Measurements from ENCODE around the gene TMEM132D.

TMEM132D gene

DNA sequence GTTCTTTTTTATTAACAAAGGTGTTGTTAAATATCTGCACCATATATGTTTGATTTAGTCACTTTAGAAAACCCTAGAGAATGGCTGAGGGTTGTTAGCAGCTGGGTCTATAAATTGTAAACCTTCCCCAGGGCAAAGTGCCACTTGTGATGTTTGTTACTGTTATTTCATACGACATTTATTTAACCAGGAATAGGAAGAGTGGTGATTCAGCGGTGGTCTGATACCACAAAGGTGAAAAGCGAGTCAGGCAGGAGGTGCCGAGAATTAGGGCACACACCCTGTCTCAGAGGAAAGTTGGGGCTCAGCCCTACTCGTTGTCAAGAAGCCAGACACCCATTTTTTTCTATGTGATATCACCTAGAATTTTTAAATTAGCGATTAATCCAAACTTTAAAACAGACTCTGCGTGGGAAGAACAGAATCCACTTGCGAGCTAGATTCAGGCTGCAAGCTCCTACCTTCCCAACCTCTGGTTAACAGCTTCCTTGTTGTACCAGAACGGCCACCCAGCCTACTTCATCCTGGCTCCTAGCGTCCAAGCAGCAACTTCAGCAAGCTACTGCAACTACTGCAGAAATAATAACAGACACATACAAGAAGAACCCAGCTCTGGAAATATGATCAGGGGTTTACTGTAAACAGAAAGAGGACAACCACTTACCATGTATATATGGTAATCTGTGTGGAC, 126.7 kb downstream of the TMEM132D start:
- Histone ChIP-seq H3K36me3 (ENCODE audit: control insufficient read depth in 1 of 2, insufficient read depth in 2 of 2, low read length in 2 of 2) (no peaks in the 10 kb centered on the region), H3K27me3 (ENCODE audit: low read depth, low read length) (no peaks in the 10 kb centered on the region), H3K4me3 (ENCODE audit: low read depth in 1 of 2, low read length in 2 of 2) (no peak overlapping the region), H3K27ac (ENCODE audit: low read length) (no peak overlapping the region), H3K4me1 (ENCODE audit: control insufficient read depth in 1 of 2, insufficient read depth in 2 of 2, low read length in 2 of 2) (peaks cover 0 to 6% of the 10 kb centered on the region in 2 donors), H3K9me3 (ENCODE audit: control insufficient read depth in 1 of 2, low read length in 2 of 2) (peaks cover 0 to 3% of the 10 kb centered on the region in 2 donors)

DNA sequence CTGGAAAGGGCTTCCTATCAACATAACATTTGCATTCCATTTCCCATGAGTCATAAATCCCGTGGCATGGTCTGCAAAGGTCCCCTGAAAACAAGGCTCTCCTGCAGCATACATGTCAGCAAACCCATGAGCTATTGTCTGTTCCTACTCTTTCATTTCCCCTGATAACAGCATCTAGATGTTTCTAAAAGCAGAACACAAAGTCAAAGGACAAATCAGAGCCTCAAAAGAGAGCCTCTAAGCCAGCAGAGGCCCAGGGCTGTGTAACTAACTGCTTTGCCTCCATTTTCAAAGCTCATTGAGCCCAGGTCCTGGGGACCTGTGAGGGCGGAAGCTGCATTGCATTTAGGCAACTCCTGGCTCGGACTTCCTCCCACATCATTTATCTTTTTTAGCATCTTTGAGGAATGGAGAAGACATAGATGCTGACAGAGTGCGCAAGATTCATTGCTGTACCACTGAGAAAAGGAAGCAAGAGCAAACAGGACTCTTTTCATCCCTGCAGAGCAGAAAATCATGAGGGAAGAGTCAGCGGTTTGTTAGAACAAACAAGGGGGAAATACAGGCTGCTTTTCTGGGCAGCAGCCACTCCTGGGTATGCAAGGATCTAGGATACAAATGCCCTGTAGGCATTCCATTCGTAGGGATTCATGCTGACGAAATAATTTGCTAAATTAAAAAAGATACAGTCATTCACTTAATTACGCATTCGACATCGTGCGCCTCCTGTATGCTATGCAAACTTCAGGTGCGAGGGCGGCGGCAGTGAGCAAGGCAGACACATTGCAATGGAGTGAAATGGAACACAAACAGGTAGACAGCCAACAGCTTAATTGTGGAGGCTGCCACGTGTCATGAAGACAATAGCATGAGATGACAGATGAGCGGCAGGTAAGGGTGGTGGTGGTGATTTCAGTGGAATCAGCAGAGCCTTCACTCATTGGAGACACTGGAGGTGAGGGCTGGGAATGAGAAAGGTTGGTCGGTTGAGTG, 131.0 kb downstream of the TMEM132D start:
- peaks cover 0 to 6% of the 10 kb centered on the region in 2 donors for H3K4me1 ChIP-seq (ENCODE audit: control insufficient read depth in 1 of 2, insufficient read depth in 2 of 2, low read length in 2 of 2)
- H3K27ac ChIP-seq (ENCODE audit: low read length), result no peak overlapping the region
- no peak overlapping the region for H3K4me3 ChIP-seq (ENCODE audit: low read depth in 1 of 2, low read length in 2 of 2)
- no peaks in the 10 kb centered on the region for H3K36me3 ChIP-seq (ENCODE audit: control insufficient read depth in 1 of 2, insufficient read depth in 2 of 2, low read length in 2 of 2)
- no peaks in the 10 kb centered on the region for H3K9me3 ChIP-seq (ENCODE audit: control insufficient read depth in 1 of 2, low read length in 2 of 2)
- no peaks in the 10 kb centered on the region for H3K27me3 ChIP-seq (ENCODE audit: low read depth, low read length)

DNA sequence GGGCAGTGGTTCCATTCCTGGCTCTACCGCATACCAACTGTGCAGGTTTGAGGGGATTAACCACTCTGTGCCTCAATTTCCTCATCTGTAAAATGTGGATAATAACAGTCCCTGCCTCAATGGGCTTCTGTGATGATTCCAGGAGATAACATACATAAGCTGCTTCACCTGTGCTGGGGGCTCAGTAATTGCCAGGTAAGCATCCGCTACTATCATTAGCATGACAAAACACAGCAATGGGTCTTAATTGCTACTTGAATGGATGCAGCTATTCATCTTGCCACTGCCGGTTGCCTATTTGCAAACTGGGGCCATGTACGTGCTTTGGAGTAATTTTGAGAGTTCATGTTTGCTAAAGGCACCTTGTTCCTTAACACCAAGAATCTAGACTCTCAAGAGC, 132.6 kb downstream of the TMEM132D start:
- Histone ChIP-seq H3K36me3 (ENCODE audit: control insufficient read depth in 1 of 2, insufficient read depth in 2 of 2, low read length in 2 of 2) (no peaks in the 10 kb centered on the region), H3K27me3 (ENCODE audit: low read depth, low read length) (no peaks in the 10 kb centered on the region), H3K4me3 (ENCODE audit: low read depth in 1 of 2, low read length in 2 of 2) (no peak overlapping the region), H3K27ac (ENCODE audit: low read length) (no peak overlapping the region), H3K4me1 (ENCODE audit: control insufficient read depth in 1 of 2, insufficient read depth in 2 of 2, low read length in 2 of 2) (peaks cover 0 to 6% of the 10 kb centered on the region in 2 donors), H3K9me3 (ENCODE audit: control insufficient read depth in 1 of 2, low read length in 2 of 2) (peaks cover 1 to 4% of the 10 kb centered on the region in 2 donors)

DNA sequence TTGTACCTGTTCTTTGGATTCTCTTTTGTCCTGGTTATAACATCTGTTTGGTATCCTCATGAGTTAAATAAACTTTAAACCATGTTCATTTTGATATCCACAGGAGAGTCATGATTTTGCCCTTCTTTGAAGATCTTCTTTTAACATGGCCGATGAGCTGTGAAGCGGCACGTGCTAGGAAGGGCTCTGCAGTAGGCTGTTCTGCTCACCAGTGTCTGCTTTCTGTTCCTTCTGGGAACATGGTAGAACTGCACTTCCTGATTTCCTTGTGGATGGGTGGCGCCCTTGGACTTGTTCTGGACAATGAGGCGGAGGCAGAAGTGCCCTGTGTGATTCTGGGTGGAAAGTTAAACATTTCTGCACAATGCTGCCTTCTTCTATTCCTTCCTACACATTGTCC, 138.1 kb downstream of the TMEM132D start:
- Histone ChIP-seq H3K4me1 (ENCODE audit: control insufficient read depth in 1 of 2, insufficient read depth in 2 of 2, low read length in 2 of 2) (no peaks in the 10 kb centered on the region), H3K27me3 (ENCODE audit: low read depth, low read length) (no peaks in the 10 kb centered on the region), H3K9me3 (ENCODE audit: control insufficient read depth in 1 of 2, low read length in 2 of 2) (peaks cover 4 to 14% of the 10 kb centered on the region in 2 donors), H3K27ac (ENCODE audit: low read length) (no peak overlapping the region), H3K4me3 (ENCODE audit: low read depth in 1 of 2, low read length in 2 of 2) (no peak overlapping the region), H3K36me3 (ENCODE audit: control insufficient read depth in 1 of 2, insufficient read depth in 2 of 2, low read length in 2 of 2) (no peaks in the 10 kb centered on the region)

DNA sequence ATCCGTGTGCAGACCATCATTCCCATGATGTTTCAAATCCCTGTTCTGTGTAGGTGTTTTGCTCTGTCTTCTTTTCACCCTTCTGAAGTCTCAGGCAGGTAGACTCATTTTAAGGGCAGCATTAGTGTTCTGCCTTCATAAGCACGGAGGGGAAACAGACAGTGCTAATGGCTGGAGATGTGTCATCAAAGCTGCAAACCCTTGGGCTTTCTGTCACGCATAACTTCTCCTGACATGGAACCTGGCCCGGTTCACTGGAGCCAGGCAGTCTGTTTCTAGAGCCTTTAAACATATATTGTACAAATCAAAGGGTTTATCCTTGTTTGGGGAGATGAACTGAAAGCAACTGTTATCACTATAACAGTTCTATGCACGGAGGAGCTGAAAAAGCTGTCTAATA, 141.4 kb downstream of the TMEM132D start:
- H3K27ac ChIP-seq (ENCODE audit: low read length), result no peak overlapping the region
- peaks cover 4 to 14% of the 10 kb centered on the region in 2 donors for H3K9me3 ChIP-seq (ENCODE audit: control insufficient read depth in 1 of 2, low read length in 2 of 2)
- H3K4me1 ChIP-seq (ENCODE audit: control insufficient read depth in 1 of 2, insufficient read depth in 2 of 2, low read length in 2 of 2), result no peaks in the 10 kb centered on the region
- H3K4me3 ChIP-seq (ENCODE audit: low read depth in 1 of 2, low read length in 2 of 2), result no peak overlapping the region
- no peaks in the 10 kb centered on the region for H3K36me3 ChIP-seq (ENCODE audit: control insufficient read depth in 1 of 2, insufficient read depth in 2 of 2, low read length in 2 of 2)
- H3K27me3 ChIP-seq (ENCODE audit: low read depth, low read length), result no peaks in the 10 kb centered on the region

DNA sequence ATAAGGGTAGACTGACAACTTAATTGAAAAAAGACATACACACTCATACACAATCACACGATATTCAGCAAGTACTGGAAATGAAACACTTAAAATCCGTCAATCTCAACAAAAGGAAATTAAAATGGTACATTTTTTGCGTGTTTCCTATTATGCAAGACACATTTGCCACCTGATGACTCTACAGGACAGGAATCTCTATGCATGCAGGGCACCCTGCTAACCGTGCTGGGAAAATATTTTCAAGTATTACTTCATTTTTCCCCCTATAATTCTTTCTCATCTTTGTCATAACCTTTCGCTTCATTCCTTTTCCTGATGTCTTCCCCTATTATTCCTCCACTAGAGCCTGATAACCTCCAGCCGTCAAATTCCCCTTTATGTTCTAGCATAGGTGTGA, 150.2 kb downstream of the TMEM132D start:
- Histone ChIP-seq H3K27ac (ENCODE audit: low read length) (no peak overlapping the region), H3K9me3 (ENCODE audit: control insufficient read depth in 1 of 2, low read length in 2 of 2) (no peaks in the 10 kb centered on the region), H3K27me3 (ENCODE audit: low read depth, low read length) (no peaks in the 10 kb centered on the region), H3K36me3 (ENCODE audit: control insufficient read depth in 1 of 2, insufficient read depth in 2 of 2, low read length in 2 of 2) (no peaks in the 10 kb centered on the region), H3K4me3 (ENCODE audit: low read depth in 1 of 2, low read length in 2 of 2) (no peak overlapping the region), H3K4me1 (ENCODE audit: control insufficient read depth in 1 of 2, insufficient read depth in 2 of 2, low read length in 2 of 2) (no peaks in the 10 kb centered on the region)

DNA sequence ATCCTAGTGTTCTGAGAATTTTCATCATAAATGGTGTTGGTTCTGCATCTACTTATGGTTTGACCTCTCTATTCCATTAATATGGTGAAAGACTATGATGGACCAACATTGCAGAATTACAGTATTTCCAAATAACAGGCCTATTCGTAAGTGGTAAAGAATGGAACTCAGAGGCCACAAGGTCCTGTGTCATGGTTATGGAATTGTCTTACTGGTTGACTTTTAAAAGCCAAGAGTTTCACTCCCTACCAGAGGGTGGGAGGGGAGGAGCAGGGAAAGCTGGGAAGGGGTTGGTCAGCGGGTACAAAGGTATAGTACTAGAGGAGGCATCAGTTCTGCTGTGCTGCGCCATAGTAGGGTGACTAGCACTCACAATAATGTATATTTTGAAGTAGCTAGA, 153.4 kb downstream of the TMEM132D start:
- Histone ChIP-seq H3K9me3 (ENCODE audit: control insufficient read depth in 1 of 2, low read length in 2 of 2) (no peaks in the 10 kb centered on the region), H3K36me3 (ENCODE audit: control insufficient read depth in 1 of 2, insufficient read depth in 2 of 2, low read length in 2 of 2) (no peaks in the 10 kb centered on the region), H3K27ac (ENCODE audit: low read length) (no peak overlapping the region), H3K4me3 (ENCODE audit: low read depth in 1 of 2, low read length in 2 of 2) (no peak overlapping the region), H3K4me1 (ENCODE audit: control insufficient read depth in 1 of 2, insufficient read depth in 2 of 2, low read length in 2 of 2) (no peaks in the 10 kb centered on the region), H3K27me3 (ENCODE audit: low read depth, low read length) (no peaks in the 10 kb centered on the region)

DNA sequence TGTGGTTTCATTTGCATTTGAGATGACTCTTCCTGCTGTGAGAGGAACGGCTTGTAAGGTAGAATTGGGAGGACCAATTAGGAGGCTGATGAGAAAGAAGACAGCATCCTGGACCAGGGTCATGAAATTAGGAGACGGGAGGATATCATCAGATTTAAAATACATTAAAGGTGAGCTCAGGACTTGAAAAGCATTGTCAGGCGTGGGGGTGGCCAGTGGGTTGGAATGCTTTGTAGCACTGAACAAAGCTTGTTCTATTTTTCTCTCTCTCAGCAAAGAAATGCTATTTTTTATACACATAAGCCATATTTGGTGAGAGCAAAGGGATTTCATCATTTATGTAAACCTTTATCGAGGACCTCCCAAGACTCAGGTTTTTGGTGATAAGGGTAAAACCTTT, 157.5 kb downstream of the TMEM132D start:
- Histone ChIP-seq H3K27ac (ENCODE audit: low read length) (no peak overlapping the region), H3K4me3 (ENCODE audit: low read depth in 1 of 2, low read length in 2 of 2) (no peak overlapping the region), H3K9me3 (ENCODE audit: control insufficient read depth in 1 of 2, low read length in 2 of 2) (peaks cover 0 to 4% of the 10 kb centered on the region in 2 donors)

DNA sequence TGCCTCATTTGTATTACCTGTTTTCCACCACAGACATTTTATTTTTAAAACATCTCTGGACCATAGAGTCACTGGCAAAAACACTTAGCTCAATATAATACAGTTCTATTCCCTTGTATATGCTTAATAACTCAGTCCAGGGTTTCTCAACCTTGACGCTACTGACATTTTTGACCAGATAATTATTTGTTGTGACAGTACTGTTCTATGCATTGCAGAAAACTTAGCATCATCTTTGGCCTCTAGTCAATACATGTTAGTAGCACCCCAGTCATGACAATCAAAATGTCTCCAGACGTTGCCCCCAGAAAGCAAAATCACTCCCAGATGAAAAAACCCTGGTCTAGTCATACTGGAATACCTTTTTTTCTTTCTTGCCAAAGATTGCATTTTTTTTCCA, 174.7 kb downstream of the TMEM132D start:
- Histone ChIP-seq H3K27me3 (ENCODE audit: low read depth, low read length) (no peaks in the 10 kb centered on the region), H3K4me3 (ENCODE audit: low read depth in 1 of 2, low read length in 2 of 2) (no peak overlapping the region), H3K4me1 (ENCODE audit: control insufficient read depth in 1 of 2, insufficient read depth in 2 of 2, low read length in 2 of 2) (no peaks in the 10 kb centered on the region), H3K27ac (ENCODE audit: low read length) (no peak overlapping the region), H3K9me3 (ENCODE audit: control insufficient read depth in 1 of 2, low read length in 2 of 2) (peaks cover 4 to 11% of the 10 kb centered on the region in 2 donors), H3K36me3 (ENCODE audit: control insufficient read depth in 1 of 2, insufficient read depth in 2 of 2, low read length in 2 of 2) (no peaks in the 10 kb centered on the region)

More for the DNA sequence above, 157.5 kb downstream of the TMEM132D start:
- Histone ChIP-seq H3K27me3 (ENCODE audit: low read depth, low read length) (no peaks in the 10 kb centered on the region), H3K36me3 (ENCODE audit: control insufficient read depth in 1 of 2, insufficient read depth in 2 of 2, low read length in 2 of 2) (no peaks in the 10 kb centered on the region), H3K4me1 (ENCODE audit: control insufficient read depth in 1 of 2, insufficient read depth in 2 of 2, low read length in 2 of 2) (no peaks in the 10 kb centered on the region)

DNA sequence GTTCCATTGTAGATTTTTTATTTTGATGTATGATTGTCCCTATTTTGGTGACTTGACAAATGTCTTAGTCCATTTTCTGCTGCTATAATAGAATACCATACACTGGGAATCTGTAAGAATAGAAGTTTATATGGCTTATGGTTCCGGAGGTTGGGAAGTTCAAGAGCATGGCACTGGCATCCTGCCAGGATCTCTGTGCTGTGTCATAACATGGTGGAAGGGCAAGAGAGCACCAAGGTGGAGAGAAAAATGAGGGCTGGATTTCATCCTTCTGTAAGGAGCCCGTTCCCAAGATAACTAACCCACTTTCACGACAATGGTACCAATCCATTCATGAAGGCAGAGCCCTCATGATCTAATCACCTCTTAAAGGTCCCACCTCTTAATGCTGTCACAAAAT, 176.7 kb downstream of the TMEM132D start:
- Histone ChIP-seq H3K9me3 (ENCODE audit: control insufficient read depth in 1 of 2, low read length in 2 of 2) (peaks cover 4 to 15% of the 10 kb centered on the region in 2 donors), H3K36me3 (ENCODE audit: control insufficient read depth in 1 of 2, insufficient read depth in 2 of 2, low read length in 2 of 2) (no peaks in the 10 kb centered on the region), H3K4me3 (ENCODE audit: low read depth in 1 of 2, low read length in 2 of 2) (no peak overlapping the region), H3K27me3 (ENCODE audit: low read depth, low read length) (no peaks in the 10 kb centered on the region), H3K4me1 (ENCODE audit: control insufficient read depth in 1 of 2, insufficient read depth in 2 of 2, low read length in 2 of 2) (no peaks in the 10 kb centered on the region), H3K27ac (ENCODE audit: low read length) (no peak overlapping the region)

DNA sequence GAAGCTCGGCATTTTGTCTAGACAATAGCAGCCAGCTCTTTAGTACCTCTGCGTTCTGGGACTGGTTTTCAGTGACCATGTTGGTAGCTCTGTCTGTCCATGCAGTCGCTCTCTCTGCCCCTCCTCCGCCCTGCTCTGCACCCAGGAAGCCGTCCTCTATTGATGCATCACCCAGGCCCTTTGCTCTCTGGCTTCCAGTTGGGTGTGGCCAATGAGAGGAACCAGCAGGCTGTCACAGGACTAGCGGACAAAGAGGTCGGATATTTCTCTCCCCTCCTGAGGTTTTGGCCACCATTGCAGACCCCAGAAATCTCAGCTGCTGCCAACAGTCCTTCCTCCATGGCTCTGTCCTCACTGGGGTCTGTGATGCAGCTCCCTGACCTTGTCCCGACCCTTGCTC, 180.6 kb downstream of the TMEM132D start:
- Histone ChIP-seq H3K27me3 (ENCODE audit: low read depth, low read length) (no peaks in the 10 kb centered on the region), H3K4me3 (ENCODE audit: low read depth in 1 of 2, low read length in 2 of 2) (no peak overlapping the region), H3K4me1 (ENCODE audit: control insufficient read depth in 1 of 2, insufficient read depth in 2 of 2, low read length in 2 of 2) (no peaks in the 10 kb centered on the region), H3K36me3 (ENCODE audit: control insufficient read depth in 1 of 2, insufficient read depth in 2 of 2, low read length in 2 of 2) (no peaks in the 10 kb centered on the region), H3K9me3 (ENCODE audit: control insufficient read depth in 1 of 2, low read length in 2 of 2) (peaks cover 4 to 19% of the 10 kb centered on the region in 2 donors), H3K27ac (ENCODE audit: low read length) (no peak overlapping the region)
